ENCODE measurements around the gene NLRP3.
"Not testable (repeated sequence)": the region's sequence is repeated elsewhere in the genome, so short reads cannot be mapped to it uniquely, and the experiment has no call there.

NLRP3 gene

GRCh38 chr1:247415423-247416361, at the start of gene NLRP3:
Gene NLRP3 (plus strand): TSS chr1:247416173. CDS start chr1:247418801, 2,628 bp downstream.
- no peak for DNase-seq

DNA sequence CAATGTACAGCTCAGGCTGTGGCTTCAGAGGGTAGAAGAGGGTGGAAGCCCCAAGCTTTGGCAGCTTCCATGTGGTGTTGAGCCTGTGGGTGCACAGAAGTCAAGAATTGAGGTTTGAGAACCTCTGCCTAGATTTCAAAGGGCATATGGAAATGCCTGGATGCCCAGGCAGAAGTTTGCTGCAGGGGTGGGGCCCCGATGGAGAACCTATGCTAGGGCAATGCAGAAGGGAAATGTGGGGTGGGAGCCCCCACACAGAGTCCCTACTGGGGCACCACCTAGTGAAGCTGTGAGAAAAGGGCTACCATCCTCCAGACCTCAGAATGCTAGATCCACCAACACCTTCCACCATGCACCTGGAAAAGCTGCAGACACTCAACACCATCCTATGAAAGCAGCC, 49.6 kb upstream of the NLRP3 start:
- DNase-seq = not testable (repeated sequence)

GRCh38 chr1:247366926-247367645, 48.9 kb upstream of the NLRP3 start:
- no peak for DNase-seq

- DNase-seq = no peak
Measured at GRCh38 chr1:247367786-247368422, 48.1 kb upstream of the NLRP3 start.

DNA sequence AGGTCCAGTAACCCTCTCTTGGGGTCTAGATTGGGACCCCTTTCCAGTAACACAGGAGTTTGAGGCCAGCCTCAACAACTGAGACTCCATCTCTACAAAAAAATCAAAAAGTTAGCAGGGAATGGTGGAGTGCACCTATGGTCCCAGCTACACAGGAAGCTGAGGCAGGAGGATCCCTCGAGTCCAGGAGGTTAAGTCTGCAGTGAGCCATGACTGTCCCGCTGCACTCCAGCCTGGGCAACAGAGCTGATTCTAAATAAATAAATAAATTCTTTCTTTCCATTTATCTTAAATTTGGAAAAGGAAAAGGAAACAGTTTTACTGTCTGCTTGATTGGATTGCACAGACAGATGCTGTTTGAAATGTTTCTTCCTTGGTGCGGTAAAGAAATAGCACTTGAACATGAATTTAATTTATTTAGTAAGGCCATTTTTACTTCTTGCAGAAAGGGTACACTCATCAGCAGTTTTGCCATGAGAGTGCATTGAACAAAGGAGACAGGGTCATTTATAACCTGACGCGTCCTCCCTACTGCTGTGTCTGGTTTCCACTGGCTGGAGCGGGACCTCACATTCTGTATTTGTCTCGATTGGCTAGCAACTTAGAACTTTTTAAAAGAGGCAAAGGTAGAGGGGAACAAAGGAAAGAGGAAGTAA, 47.4 kb upstream of the NLRP3 start:
- DNase-seq = no peak

- no peak for DNase-seq
Measured at GRCh38 chr1:247370786-247371732, 44.9 kb upstream of the NLRP3 start.

- no peak for DNase-seq
Measured at GRCh38 chr1:247371801-247372259, 44.1 kb upstream of the NLRP3 start.

DNA sequence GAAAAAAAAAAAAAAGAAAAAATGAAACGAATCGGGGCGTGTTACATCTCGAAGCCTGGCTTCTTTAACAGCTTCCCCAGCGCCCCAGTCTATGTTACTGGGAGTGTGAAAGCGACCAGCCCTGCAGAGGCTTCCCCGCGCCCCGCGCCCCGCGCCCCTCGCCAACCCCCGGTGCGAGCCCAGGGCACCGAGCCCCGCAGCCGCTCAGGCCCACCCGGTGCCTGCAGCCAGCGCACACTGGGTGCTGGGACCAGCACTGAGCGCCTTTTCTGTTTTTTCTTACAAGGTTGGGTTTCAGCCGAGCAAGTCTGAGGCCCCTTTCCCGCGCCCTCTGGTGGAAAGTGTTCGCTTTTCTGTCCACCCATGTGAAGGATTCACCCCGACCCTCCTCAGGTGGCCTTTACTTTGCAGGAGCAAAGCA, 42.2 kb upstream of the NLRP3 start:
- peak; percentile 12 for DNase-seq

GRCh38 chr1:247374651-247375334, 41.2 kb upstream of the NLRP3 start:
- not testable (repeated sequence) for DNase-seq

DNA sequence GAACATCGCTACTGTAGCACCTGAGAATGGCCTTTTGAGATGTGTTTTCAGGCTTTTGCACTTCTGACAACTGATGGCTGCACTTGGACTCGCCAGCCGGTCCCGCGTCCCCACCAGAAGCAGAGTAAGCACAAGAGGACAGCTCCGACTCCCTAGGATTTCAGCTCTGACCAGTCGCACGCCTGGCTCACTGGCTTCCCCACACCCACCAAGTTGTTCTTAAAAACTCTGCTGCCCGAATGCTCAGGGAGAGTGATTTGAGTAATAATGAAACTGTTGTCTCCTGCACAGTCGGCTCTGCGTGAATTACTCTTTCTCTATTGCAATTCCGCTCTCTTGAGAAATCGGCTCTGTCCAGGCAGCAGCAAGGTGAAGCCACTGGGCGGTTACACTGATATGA, 40.2 kb upstream of the NLRP3 start:
- no peak for DNase-seq

DNA sequence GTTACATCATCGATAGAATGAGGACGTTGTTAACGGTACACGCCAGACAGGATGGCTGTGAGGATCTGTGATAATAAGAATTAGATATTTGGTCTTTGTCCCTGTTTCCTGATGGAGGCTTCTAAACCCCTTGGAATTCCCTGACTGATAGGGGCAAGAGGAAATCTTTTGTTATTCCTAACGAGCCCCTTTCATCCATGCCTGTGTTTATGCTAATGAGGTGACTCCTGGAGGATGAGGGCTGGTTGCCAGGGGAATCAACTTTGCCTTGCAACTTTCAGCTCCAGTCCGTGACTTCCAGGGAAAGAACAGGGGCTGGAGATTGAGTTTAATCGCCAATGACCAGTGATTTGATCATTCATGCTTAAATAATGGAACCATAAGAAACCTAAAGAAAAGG, 39.3 kb upstream of the NLRP3 start:
- DNase-seq = no peak

- DNase-seq = not testable (repeated sequence)
Measured at GRCh38 chr1:247377656-247378055, 38.3 kb upstream of the NLRP3 start.

GRCh38 chr1:247378334-247379073, 37.5 kb upstream of the NLRP3 start:
- DNase-seq = no peak

- no peak for DNase-seq
Measured at GRCh38 chr1:247385283-247385682, 30.7 kb upstream of the NLRP3 start.

DNA sequence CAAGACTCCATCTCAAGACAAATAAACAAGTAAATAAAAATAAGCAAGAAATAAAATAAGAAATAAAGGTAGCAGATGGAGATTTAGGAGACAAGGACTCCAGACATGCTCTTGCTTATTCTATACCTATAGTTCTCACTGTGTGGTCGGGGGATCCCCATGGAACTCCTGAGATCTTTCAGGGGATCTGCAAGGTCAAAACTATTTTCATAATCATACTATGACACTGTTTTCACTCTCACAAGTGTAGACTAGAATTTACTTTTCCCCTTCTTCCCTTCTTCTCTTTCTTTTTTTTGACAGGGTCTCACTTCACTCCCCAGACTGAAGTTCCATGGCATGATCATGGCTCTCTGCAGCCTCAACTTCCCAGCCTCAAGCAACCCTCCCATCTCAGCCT, 29.8 kb upstream of the NLRP3 start:
- no peak for DNase-seq

GRCh38 chr1:247386687-247387086, 29.3 kb upstream of the NLRP3 start:
- no peak for DNase-seq

- no peak for DNase-seq
Measured at GRCh38 chr1:247387096-247387495, 28.9 kb upstream of the NLRP3 start.

- no peak for DNase-seq
Measured at GRCh38 chr1:247387565-247387964, 28.4 kb upstream of the NLRP3 start.

GRCh38 chr1:247390116-247390791, 25.7 kb upstream of the NLRP3 start:
- peak; percentile 20 for DNase-seq

DNA sequence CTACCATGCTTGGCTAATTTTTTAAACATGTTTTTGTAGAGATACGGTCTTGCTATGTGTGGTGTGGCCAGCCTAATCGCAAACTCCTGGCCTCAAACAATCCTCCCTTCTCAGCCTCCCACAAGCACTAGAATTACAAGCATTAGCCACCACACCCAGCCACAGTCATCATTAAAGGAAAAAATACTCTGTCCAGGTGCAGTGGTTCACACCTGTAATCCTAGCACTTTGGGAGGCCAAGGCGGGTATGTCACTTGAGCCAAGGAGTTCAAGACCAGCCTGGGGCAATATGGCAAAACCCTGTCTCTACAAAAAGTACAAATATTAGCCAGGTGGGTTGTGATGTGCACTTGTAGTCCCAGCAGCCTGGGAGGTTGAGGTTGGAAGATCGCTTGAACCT, 25.0 kb upstream of the NLRP3 start:
- DNase-seq = no peak

Data from NCI-H748 treated with DMSO at 0.1 percent for 48 hours (cell line).